Tibial artery (tissue), 4 donors: ENCODE data around the gene TBCD.

ENCODE experiments used
- DNase-seq, 2 donors: peaks; one replicate each; pipeline ENCODE4 v3.0.0-alpha.2; 2019
- H3K27ac ChIP-seq, 2 donors: fragments of 200-600 bp; sonication (generic) in 1 of 2; 1 replicate in 1 of 2; 2 replicates in 1 of 2; pipeline ENCODE4 v1.5.1; 2018 to 2019; ENCODE audit warnings: mild to moderate bottlenecking in 1 of 2
- H3K27me3 ChIP-seq, 2 donors: fragments of 200-600 bp; sonication (generic) in 1 of 2; one replicate each; pipeline versions ENCODE4 v1.5.1 to v1.6.0; 2016 to 2019
- H3K36me3 ChIP-seq, 3 donors: fragments of 200-600 bp; sonication (generic) in 2 of 3; one replicate each; pipeline ENCODE4 v1.5.1; 2016 to 2019; ENCODE audit warnings: mild to moderate bottlenecking in 2 of 3
- H3K4me1 ChIP-seq, 4 donors: fragments of 200-600 bp; sonication (generic) in 2 of 4; 1 replicate in 3 of 4; 2 replicates in 1 of 4; pipeline ENCODE4 v1.5.1; 2016 to 2019
- H3K4me3 ChIP-seq, 2 donors: fragments of 200-600 bp; sonication (generic) in 1 of 2; 1 replicate in 1 of 2; 2 replicates in 1 of 2; pipeline ENCODE4 v1.5.1; 2018 to 2019; ENCODE audit warnings: mild to moderate bottlenecking in 2 of 2
- H3K9me3 ChIP-seq, 3 donors: fragments of 200-600 bp; sonication (generic) in 1 of 3; one replicate each; pipeline ENCODE4 v1.5.1; 2016 to 2019
- CTCF ChIP-seq, 2 experiments: fragments of 200-600 bp in 1 of 2; fragments of 450-650 bp in 1 of 2; IDR thresholded peaks; one replicate each; pipeline ENCODE4 v1.5.1; 2017 to 2019; ENCODE audit warnings: antibody characterized with exemption in 2 of 2, mild to moderate bottlenecking in 1 of 2, moderate library complexity in 1 of 2
- intact Hi-C: fragments of 100-400 bp; cut with DNase I; formaldehyde crosslinking; loops from one replicate; pipeline ENCODE4 v1.15.0; 2023; ENCODE audit warnings: low total_unique reads

The TBCD gene

GRCh38 chr17:82813299-82814051 lies 61.6 kb downstream of the TBCD start:
- Histone ChIP-seq H3K4me3 (no peak overlapping the region), H3K9me3 (no peaks in the 10 kb centered on the region), H3K4me1 (peaks cover 0 to 9% (median 4%) of the 10 kb centered on the region in 4 donors), H3K36me3 (peaks cover 3 to 79% (median 65%) of the 10 kb centered on the region in 3 donors), H3K27ac (no peak overlapping the region), H3K27me3 (no peaks in the 10 kb centered on the region)
- no peak for TF ChIP-seq CTCF (IDR thresholded peaks at IDR 0.05)
- DNase-seq: no peak
- intact Hi-C loops: no loop called here

GRCh38 chr17:82814834-82815233 lies 63.0 kb downstream of the TBCD start:
- Histone ChIP-seq H3K36me3 (peaks cover 16 to 90% (median 77%) of the 10 kb centered on the region in 3 donors), H3K4me3 (no peak overlapping the region), H3K9me3 (peaks cover 0 to 5% (median 0%) of the 10 kb centered on the region in 3 donors), H3K4me1 (peaks cover 0 to under 1% (median 0%) of the 10 kb centered on the region in 4 donors), H3K27me3 (no peaks in the 10 kb centered on the region), H3K27ac (no peak overlapping the region)
- intact Hi-C loops: no loop called here
- no peak for TF ChIP-seq CTCF (IDR thresholded peaks at IDR 0.05)
- no peak for DNase-seq

- intact Hi-C loops: no loop called here
- Histone ChIP-seq H3K27ac (no peak overlapping the region), H3K36me3 (peaks cover 21 to 86% (median 82%) of the 10 kb centered on the region in 3 donors), H3K4me1 (no peaks in the 10 kb centered on the region), H3K4me3 (no peak overlapping the region), H3K27me3 (no peaks in the 10 kb centered on the region), H3K9me3 (peaks cover 0 to 9% (median 5%) of the 10 kb centered on the region in 3 donors)
- DNase-seq: no peak
- no peak for TF ChIP-seq CTCF (IDR thresholded peaks at IDR 0.05)
Measured at GRCh38 chr17:82815354-82815753, 63.5 kb downstream of the TBCD start.

GRCh38 chr17:82815790-82816305 lies 64.0 kb downstream of the TBCD start:
- peaks cover 0 to 10% (median 9%) of the 10 kb centered on the region in 3 donors for H3K9me3 ChIP-seq
- H3K27me3 ChIP-seq: no peaks in the 10 kb centered on the region
- no peaks in the 10 kb centered on the region for H3K4me1 ChIP-seq
- H3K4me3 ChIP-seq: no peak overlapping the region
- TF ChIP-seq CTCF (IDR thresholded peaks at IDR 0.05): no peak
- no peak overlapping the region for H3K27ac ChIP-seq
- H3K36me3 ChIP-seq: peaks cover 21 to 84% (median 81%) of the 10 kb centered on the region in 3 donors
- intact Hi-C loops: no loop called here
- DNase-seq: no peak

- Histone ChIP-seq H3K4me3 (no peak overlapping the region), H3K27ac (no peak overlapping the region), H3K4me1 (no peaks in the 10 kb centered on the region), H3K27me3 (no peaks in the 10 kb centered on the region), H3K9me3 (peaks cover 0 to 11% (median 9%) of the 10 kb centered on the region in 3 donors), H3K36me3 (peaks cover 21 to 80% (median 76%) of the 10 kb centered on the region in 3 donors)
- intact Hi-C loops: no loop called here
- TF ChIP-seq CTCF (IDR thresholded peaks at IDR 0.05): no peak
- DNase-seq: no peak
Measured at GRCh38 chr17:82816358-82816757, 64.5 kb downstream of the TBCD start.
